GM23338 (cell line): ENCODE data around the gene RASGRF2. TPM values are rescaled to one million over a fixed set of nuclear protein-coding genes. Genes with fewer than 3 reads are reported as not detected.

Experiments used
- ATAC-seq: fragments of 200-7000 bp; cut with Tn5 transposase; 3 replicates; pipeline ENCODE4 v1.9.1; 2020
- DNase-seq: peaks from one replicate; pipeline ENCODE4 v3.0.0-alpha.2; 2015; ENCODE audit warnings: low spot score
- H2AFZ ChIP-seq: fragments of 200-600 bp; sonication (generic); 2 replicates; pipeline ENCODE4 v1.8.0; 2016; ENCODE audit warnings: antibody characterized with exemption, mild to moderate bottlenecking, moderate library complexity
- H3F3A ChIP-seq: fragments of 200-600 bp; sonication (generic); replicated peaks from 2 replicates; pipeline ENCODE4 v1.8.0; 2017; ENCODE audit warnings: antibody characterized with exemption, mixed run types, low read depth
- H3K27ac ChIP-seq: fragments of 200-600 bp; sonication (generic); 2 replicates; pipeline ENCODE4 v1.6.1; 2016; ENCODE audit warnings: low read depth
- H3K27me3 ChIP-seq: fragments of 200-600 bp; sonication (generic); 2 replicates; pipeline ENCODE4 v1.8.0; 2016; ENCODE audit warnings: mild to moderate bottlenecking, mixed run types, moderate library complexity; ENCODE audit not compliant: insufficient read depth
- H3K36me3 ChIP-seq: fragments of 200-600 bp; sonication (generic); 2 replicates; pipeline ENCODE4 v1.8.0; 2016; ENCODE audit warnings: mild to moderate bottlenecking; ENCODE audit not compliant: insufficient read depth
- H3K4me1 ChIP-seq: fragments of 200-600 bp; sonication (generic); 2 replicates; pipeline ENCODE4 v1.8.0; 2016; ENCODE audit warnings: mild to moderate bottlenecking, moderate library complexity; ENCODE audit not compliant: insufficient read depth
- H3K4me2 ChIP-seq: fragments of 200-600 bp; sonication (generic); 2 replicates; pipeline ENCODE4 v1.7.1; 2017; ENCODE audit warnings: mixed run types
- H3K4me3 ChIP-seq: fragments of 200-600 bp; sonication (generic); 2 replicates; pipeline ENCODE4 v1.6.1; 2016; ENCODE audit warnings: mixed run types
- H3K79me2 ChIP-seq: fragments of 200-600 bp; sonication (generic); replicated peaks from 2 replicates; pipeline ENCODE4 v1.8.0; 2017; ENCODE audit warnings: mild to moderate bottlenecking; ENCODE audit not compliant: insufficient read depth
- H3K9me2 ChIP-seq: fragments of 200-600 bp; sonication (generic); 2 replicates; pipeline ENCODE4 v1.8.0; 2017; ENCODE audit not compliant: insufficient read depth
- H4K20me1 ChIP-seq: fragments of 200-600 bp; sonication (generic); replicated peaks from 2 replicates; pipeline ENCODE4 v1.8.0; 2017; ENCODE audit warnings: mild to moderate bottlenecking; ENCODE audit not compliant: insufficient read depth
- H3K27ac Mint-ChIP-seq: 2 replicates; pipeline ENCODE4 v1.8.0; 2020; ENCODE audit warnings: inconsistent platforms, mild to moderate bottlenecking, moderate library complexity, mixed read lengths
- H3K27me3 Mint-ChIP-seq: 3 replicates; pipeline ENCODE4 v1.8.0; 2022; ENCODE audit warnings: low read depth, mild to moderate bottlenecking, moderate library complexity, mixed read lengths, inconsistent platforms; ENCODE audit not compliant: insufficient read depth, poor library complexity
- H3K36me3 Mint-ChIP-seq: 3 replicates; pipeline ENCODE4 v1.8.0; 2021; ENCODE audit warnings: low read depth, mild to moderate bottlenecking, inconsistent platforms, moderate library complexity, mixed read lengths
- H3K4me1 Mint-ChIP-seq: 3 replicates; pipeline ENCODE4 v1.8.0; 2020; ENCODE audit warnings: mild to moderate bottlenecking, inconsistent platforms, mixed read lengths
- H3K4me3 Mint-ChIP-seq: 3 replicates; pipeline ENCODE4 v1.8.0; 2021; ENCODE audit warnings: moderate library complexity, mild to moderate bottlenecking, inconsistent platforms, mixed read lengths
- H3K9me3 Mint-ChIP-seq: 3 replicates; pipeline ENCODE4 v1.8.0; 2020; ENCODE audit warnings: moderate library complexity, mild to moderate bottlenecking, inconsistent platforms, mixed read lengths
- CTCF ChIP-seq, 2 experiments: fragments of 200-600 bp in 1 of 2; sonication (generic) in 1 of 2; conservative IDR thresholded peaks; 2 replicates each; pipeline versions ENCODE4 v1.5.1 to v1.6.1; 2016 to 2017; ENCODE audit warnings: antibody characterized with exemption in 2 of 2, low read depth in 2 of 2, mild to moderate bottlenecking in 2 of 2, moderate library complexity in 1 of 2
- EZH2 ChIP-seq: fragments of 200-600 bp; sonication (generic); IDR thresholded peaks from one replicate; pipeline ENCODE4 v1.8.0; 2017; ENCODE audit warnings: antibody characterized with exemption, mild to moderate bottlenecking, low read depth; ENCODE audit not compliant: unreplicated experiment
- NANOG ChIP-seq: IDR thresholded peaks from 2 replicates; pipeline ENCODE4 v1.6.1; 2016; ENCODE audit warnings: antibody characterized with exemption, borderline replicate concordance
- POLR2AphosphoS5 ChIP-seq: IDR thresholded peaks from 2 replicates; pipeline ENCODE4 v1.6.1; 2016; ENCODE audit warnings: antibody characterized with exemption, low read depth
- STAT1 ChIP-seq: IDR thresholded peaks from one replicate; pipeline ENCODE4 v1.6.1; 2016; ENCODE audit warnings: antibody characterized with exemption; ENCODE audit not compliant: unreplicated experiment
- ZNF462 ChIP-seq: fragments of 250-450 bp; sonication (Bioruptor Pico); IDR thresholded peaks from 2 replicates; pipeline ENCODE4 v1.5.0; 2020; ENCODE audit warnings: mild to moderate bottlenecking, moderate library complexity
- polyA plus RNA-seq: library from polyadenylated mRNA; unstranded; fragments of >200 nt; fragmentation: Nextera tagmentation; extraction: Ambion mirVana; gene quantifications from 2 replicates; pipeline ENCODE4 v1.2.1, GENCODE V29; 2016
- total RNA-seq: library from RNA; depleted of rRNA; stranded (reverse); fragments of >200 nt; shearing (Covaris generic); gene quantifications from 2 replicates; pipeline ENCODE4 v1.2.3, GENCODE V29; 2014

Gene RASGRF2
- total and polyA plus RNA-seq, 2 experiments from 2014 or later, result 5.0 to 19.2 TPM

- no peaks in the 10 kb centered on the region for H3K4me1 ChIP-seq
- no peaks in the 10 kb centered on the region for H3K36me3 Mint-ChIP-seq
- H3F3A ChIP-seq, result no peaks in the 10 kb centered on the region
- H3K36me3 ChIP-seq, result no peaks in the 10 kb centered on the region
- no peak for DNase-seq
- H3K27me3 Mint-ChIP-seq, result peaks cover 2% of the 10 kb centered on the region
- TF ChIP-seq ZNF462 (CRISPR knock-in tag) (no peak), CTCF (conservative IDR thresholded peaks at IDR 0.05; ENCODE audit: low read depth in 2 of 2) (no peak), EZH2 (no peak), NANOG (no peak), POLR2AphosphoS5 (no peak), STAT1 (no peak)
- no peaks in the 10 kb centered on the region for H3K9me3 Mint-ChIP-seq
- no peak overlapping the region for H3K4me2 ChIP-seq
- H3K4me3 Mint-ChIP-seq, result no peak overlapping the region
- no peak overlapping the region for H3K27ac Mint-ChIP-seq
- no peaks in the 10 kb centered on the region for H3K79me2 ChIP-seq
- no peaks in the 10 kb centered on the region for H4K20me1 ChIP-seq
- H3K27me3 ChIP-seq, result no peaks in the 10 kb centered on the region
- peaks cover 24% of the 10 kb centered on the region for H3K4me1 Mint-ChIP-seq
- H3K27ac ChIP-seq, result no peak overlapping the region
- no peak overlapping the region for H3K4me3 ChIP-seq
- no peak for ATAC-seq
- H3K9me2 ChIP-seq, result no peaks in the 10 kb centered on the region
- H2AFZ ChIP-seq, result no peak overlapping the region
These were observed 228.8 kb downstream of the RASGRF2 start for GRCh38 chr5:81188962-81189361.
